ENCODE measurements around the gene CCDC88B.

GRCh38 chr11:64378335-64378880, 38.4 kb downstream of the CCDC88B start:
- no peak for TF ChIP-seq CTCF (IDR thresholded peaks at IDR 0.05; ENCODE audit: low read depth, low read length, missing input control)
- no peak for TF ChIP-seq RXRA (IDR thresholded peaks at IDR 0.05)
- TF ChIP-seq SP1 (IDR thresholded peaks at IDR 0.05), result no peak
- TF ChIP-seq TAF1 (conservative IDR thresholded peaks at IDR 0.05), result no peak
- no peak for TF ChIP-seq YY1 (IDR thresholded peaks at IDR 0.05)
- no peak for TF ChIP-seq JUND (IDR thresholded peaks at IDR 0.05)
- TF ChIP-seq RAD21 (IDR thresholded peaks at IDR 0.05), result no peak
- TF ChIP-seq MAX (IDR thresholded peaks at IDR 0.05), result no peak
- TF ChIP-seq FOXA1 (IDR thresholded peaks at IDR 0.05), result no peak
- TF ChIP-seq ZBTB33 (IDR thresholded peaks at IDR 0.05), result no peak

All from liver (tissue), 3 donors.